ENCODE results near the gene TM4SF5.
"Not testable (repeated sequence)": the region's sequence is repeated elsewhere in the genome, so short reads cannot be mapped to it uniquely, and the experiment has no call there.

TM4SF5 gene

GRCh38 chr17:4789951-4790704 lies 18.4 kb downstream of the TM4SF5 start:
- DNase-seq (ENCODE audit: low spot score) = peak; percentile 82

GRCh38 chr17:4790705-4791088 lies 19.0 kb downstream of the TM4SF5 start:
- DNase-seq (ENCODE audit: low spot score) = no peak

GRCh38 chr17:4795168-4795567 lies 23.5 kb downstream of the TM4SF5 start:
- DNase-seq (ENCODE audit: low spot score) = no peak

- no peak for DNase-seq (ENCODE audit: low spot score)
Observed at GRCh38 chr17:4796552-4796920, 24.9 kb downstream of the TM4SF5 start.

- DNase-seq (ENCODE audit: low spot score) = no peak
Observed at GRCh38 chr17:4800462-4801196, 28.9 kb downstream of the TM4SF5 start.

GRCh38 chr17:4802228-4802627 lies 30.5 kb downstream of the TM4SF5 start, which contains the start of gene C17orf114:
C17orf114 (minus strand) TSS chr17:4802328.
- DNase-seq (ENCODE audit: low spot score) = no peak

GRCh38 chr17:4806456-4806776 lies 34.7 kb downstream of the TM4SF5 start:
- no peak for DNase-seq (ENCODE audit: low spot score)

- DNase-seq (ENCODE audit: low spot score) = peak; percentile 84
Observed at GRCh38 chr17:4806777-4807604, 35.3 kb downstream of the TM4SF5 start, which contains the start of gene PLD2. PLD2 (plus strand) TSS chr17:4807152; CDS start chr17:4807773, 621 bp downstream.

- DNase-seq (ENCODE audit: low spot score) = no peak
Observed at GRCh38 chr17:4807605-4808377, 36.1 kb downstream of the TM4SF5 start.

- no peak for DNase-seq (ENCODE audit: low spot score)
Observed at GRCh38 chr17:4808378-4808767, 36.7 kb downstream of the TM4SF5 start.

- no peak for DNase-seq (ENCODE audit: low spot score)
Observed at GRCh38 chr17:4810696-4811290, 39.1 kb downstream of the TM4SF5 start.

GRCh38 chr17:4811471-4811870 lies 39.8 kb downstream of the TM4SF5 start:
- no peak for DNase-seq (ENCODE audit: low spot score)

GRCh38 chr17:4812690-4813089 lies 41.0 kb downstream of the TM4SF5 start:
- no peak for DNase-seq (ENCODE audit: low spot score)

- no peak for DNase-seq (ENCODE audit: low spot score)
Observed at GRCh38 chr17:4815043-4815675, 43.5 kb downstream of the TM4SF5 start.

GRCh38 chr17:4816826-4817225 lies 45.1 kb downstream of the TM4SF5 start:
- no peak for DNase-seq (ENCODE audit: low spot score)

- no peak for DNase-seq (ENCODE audit: low spot score)
Observed at GRCh38 chr17:4818276-4818675, 46.6 kb downstream of the TM4SF5 start.

GRCh38 chr17:4822835-4823234 lies 51.1 kb downstream of the TM4SF5 start:
- no peak for DNase-seq (ENCODE audit: low spot score)

- no peak for DNase-seq (ENCODE audit: low spot score)
Observed at GRCh38 chr17:4823373-4824089, 51.8 kb downstream of the TM4SF5 start.

- DNase-seq (ENCODE audit: low spot score) = no peak
Observed at GRCh38 chr17:4827399-4827798, 55.7 kb downstream of the TM4SF5 start.

- not testable (repeated sequence) for DNase-seq (ENCODE audit: low spot score)
Observed at GRCh38 chr17:4832829-4833177, 61.1 kb downstream of the TM4SF5 start.

Data from CD4-positive, alpha-beta T cell treated with Interleukin-2 at 100 ng/mL for 4 hours (primary cell).